HG03097 (cell line): Measurements from ENCODE around the gene ATP8A2.

Experiments
- ATAC-seq: cut with Tn5 transposase; IDR thresholded peaks from one replicate; pipeline ENCODE4 v1.9.1; 2021; ENCODE audit not compliant: unreplicated experiment, low FRiP score

ATP8A2 gene

GRCh38 chr13:25717666-25718197 lies 346.0 kb downstream of the ATP8A2 start:
- no peak for ATAC-seq

- no peak for ATAC-seq
These were observed 347.9 kb downstream of the ATP8A2 start for GRCh38 chr13:25719666-25720065.

GRCh38 chr13:25722893-25723292 lies 351.1 kb downstream of the ATP8A2 start:
- no peak for ATAC-seq

- ATAC-seq: no peak
These were observed 353.3 kb downstream of the ATP8A2 start for GRCh38 chr13:25725104-25725503.

- ATAC-seq: no peak
These were observed 355.5 kb downstream of the ATP8A2 start for GRCh38 chr13:25727250-25727649.

GRCh38 chr13:25727810-25728209 lies 356.0 kb downstream of the ATP8A2 start:
- no peak for ATAC-seq

- ATAC-seq: no peak
These were observed 357.4 kb downstream of the ATP8A2 start for GRCh38 chr13:25729201-25729600.

GRCh38 chr13:25731037-25731436 lies 359.3 kb downstream of the ATP8A2 start:
- no peak for ATAC-seq

- no peak for ATAC-seq
These were observed 359.8 kb downstream of the ATP8A2 start for GRCh38 chr13:25731536-25731935.

GRCh38 chr13:25732111-25732865 lies 360.5 kb downstream of the ATP8A2 start:
- no peak for ATAC-seq

GRCh38 chr13:25733001-25733491 lies 361.3 kb downstream of the ATP8A2 start:
- no peak for ATAC-seq

GRCh38 chr13:25733696-25734435 lies 362.1 kb downstream of the ATP8A2 start:
- ATAC-seq: no peak

- no peak for ATAC-seq
These were observed 366.8 kb downstream of the ATP8A2 start for GRCh38 chr13:25738342-25739196.

GRCh38 chr13:25739376-25739775 lies 367.6 kb downstream of the ATP8A2 start:
- no peak for ATAC-seq

- ATAC-seq: no peak
These were observed 370.0 kb downstream of the ATP8A2 start for GRCh38 chr13:25741796-25742195.

GRCh38 chr13:25742220-25742619 lies 370.4 kb downstream of the ATP8A2 start:
- ATAC-seq: no peak

GRCh38 chr13:25743421-25743820 lies 371.6 kb downstream of the ATP8A2 start:
- ATAC-seq: no peak

GRCh38 chr13:25744178-25744577 lies 372.4 kb downstream of the ATP8A2 start:
- ATAC-seq: no peak

GRCh38 chr13:25746131-25746530 lies 374.4 kb downstream of the ATP8A2 start:
- no peak for ATAC-seq

- no peak for ATAC-seq
These were observed 381.3 kb downstream of the ATP8A2 start for GRCh38 chr13:25752957-25753551.
